ENCODE results near the gene VEZF1.
"Not testable (repeated sequence)": the region's sequence is repeated elsewhere in the genome, so short reads cannot be mapped to it uniquely, and the experiment has no call there.

DNA sequence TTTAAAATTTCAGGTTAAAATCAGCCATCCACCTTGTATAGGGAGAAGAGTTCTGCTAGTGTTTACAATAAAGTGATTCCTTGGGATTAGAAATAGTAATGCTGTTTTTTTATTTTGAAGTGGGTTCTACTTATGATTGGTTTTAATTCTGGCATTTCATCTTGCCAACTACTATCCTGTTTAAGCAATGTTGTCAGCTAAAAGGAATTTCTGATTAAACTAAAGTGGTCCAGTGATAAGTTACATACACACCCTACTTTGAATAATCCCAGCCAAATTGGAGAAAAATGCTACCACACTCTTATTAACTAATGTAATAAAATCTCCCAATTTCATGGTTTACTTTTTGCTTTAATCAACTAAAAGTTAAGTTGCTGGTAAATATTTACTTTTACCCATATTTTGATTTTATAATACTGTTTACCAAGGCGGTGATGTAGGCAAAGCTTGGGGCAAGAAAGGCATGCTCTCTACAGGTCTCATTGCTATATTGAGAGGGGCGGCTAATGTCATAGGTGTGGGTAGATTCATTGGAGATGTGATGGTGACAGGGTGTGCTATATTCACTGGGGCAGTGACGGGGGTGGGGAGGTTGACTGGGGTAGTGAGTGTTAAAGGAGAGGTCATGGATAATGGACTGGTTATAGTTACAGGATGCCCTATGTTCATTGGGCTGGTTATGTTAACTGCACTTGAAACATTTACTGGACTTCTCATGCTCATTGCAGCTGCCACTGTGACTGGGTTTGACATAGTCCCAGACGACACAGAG lies 13.8 kb downstream of the VEZF1 start:
- TF ChIP-seq, protein P1, sequence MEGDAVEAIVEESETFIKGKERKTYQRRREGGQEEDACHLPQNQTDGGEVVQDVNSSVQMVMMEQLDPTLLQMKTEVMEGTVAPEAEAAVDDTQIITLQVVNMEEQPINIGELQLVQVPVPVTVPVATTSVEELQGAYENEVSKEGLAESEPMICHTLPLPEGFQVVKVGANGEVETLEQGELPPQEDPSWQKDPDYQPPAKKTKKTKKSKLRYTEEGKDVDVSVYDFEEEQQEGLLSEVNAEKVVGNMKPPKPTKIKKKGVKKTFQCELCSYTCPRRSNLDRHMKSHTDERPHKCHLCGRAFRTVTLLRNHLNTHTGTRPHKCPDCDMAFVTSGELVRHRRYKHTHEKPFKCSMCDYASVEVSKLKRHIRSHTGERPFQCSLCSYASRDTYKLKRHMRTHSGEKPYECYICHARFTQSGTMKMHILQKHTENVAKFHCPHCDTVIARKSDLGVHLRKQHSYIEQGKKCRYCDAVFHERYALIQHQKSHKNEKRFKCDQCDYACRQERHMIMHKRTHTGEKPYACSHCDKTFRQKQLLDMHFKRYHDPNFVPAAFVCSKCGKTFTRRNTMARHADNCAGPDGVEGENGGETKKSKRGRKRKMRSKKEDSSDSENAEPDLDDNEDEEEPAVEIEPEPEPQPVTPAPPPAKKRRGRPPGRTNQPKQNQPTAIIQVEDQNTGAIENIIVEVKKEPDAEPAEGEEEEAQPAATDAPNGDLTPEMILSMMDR (IDR thresholded peaks at IDR 0.05; ENCODE audit: low read depth, low read length, poor library complexity, severe bottlenecking) = not testable (repeated sequence)
- TF ChIP-seq EZH2phosphoT487 (IDR thresholded peaks at IDR 0.05; ENCODE audit: borderline replicate concordance, low read length) = not testable (repeated sequence)

All from DOHH2 (cell line).